ENCODE results near the gene CROCC2. TPM values are rescaled to one million over a fixed set of nuclear protein-coding genes. Genes with fewer than 3 reads are reported as not detected.
A peak's percentile ranks its signal among the peaks of the same experiment; 100 is the strongest.

The CROCC2 gene
- polyA plus RNA-seq, 1 of the 3 experiments (the other 2 are of a cell fraction): not detected

DNA sequence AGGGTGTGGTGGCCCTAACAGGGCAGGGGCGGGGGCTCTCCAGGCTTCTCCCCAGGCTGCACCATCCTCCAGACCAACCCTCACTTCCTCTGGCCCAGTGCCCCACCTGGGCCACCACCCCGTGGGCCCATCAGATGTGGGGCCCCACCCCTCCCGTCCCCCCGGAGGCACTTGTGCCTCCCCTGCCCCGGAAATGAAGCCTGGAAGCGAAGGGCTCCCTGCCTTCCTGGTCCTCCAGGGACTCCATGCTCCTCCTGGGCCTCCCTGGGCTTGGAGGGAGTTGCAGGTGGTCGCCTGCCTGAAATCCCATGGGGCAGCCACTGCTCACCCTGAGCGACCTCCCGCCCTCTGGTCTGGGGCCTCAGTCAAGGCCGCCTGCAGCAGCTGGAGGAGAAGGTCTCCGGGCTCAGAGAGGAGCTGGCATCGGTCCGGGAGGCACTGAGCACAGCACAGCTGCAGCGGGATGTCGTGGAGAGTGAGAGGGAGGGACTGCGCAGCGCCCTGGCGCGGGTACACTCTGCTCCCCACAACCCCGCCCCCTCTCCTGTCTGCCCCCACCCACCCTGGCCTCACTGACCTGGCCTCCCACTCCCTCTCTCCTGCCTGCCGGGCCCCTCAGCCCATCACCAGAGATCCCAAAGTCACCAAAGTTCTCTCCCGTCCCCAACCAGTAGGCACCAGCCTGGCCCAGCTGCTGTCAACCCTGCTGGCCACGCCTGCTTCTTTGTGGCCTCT lies 28.0 kb downstream of the CROCC2 start:
- H3K79me2 ChIP-seq (ENCODE audit: insufficient read depth): no peaks in the 10 kb centered on the region
- no peaks in the 10 kb centered on the region for H4K20me1 ChIP-seq (ENCODE audit: insufficient read depth)
- H3K9ac ChIP-seq: no peak overlapping the region
- 70% methylated on average over 17 of the region's 23 CpGs for WGBS (ENCODE audit: low lambda C conversion rate)
- no peaks in the 10 kb centered on the region for H3K9me2 ChIP-seq
- no peak overlapping the region for H2AFZ ChIP-seq (ENCODE audit: low read depth)
- ChIA-PET POLR2A (no interaction called here), CTCF (interaction anchor here (0.7 to 1.9 kb wide), 3 partner anchors 17 to 215 kb away, joined by 3 to 6 read pairs (median 3); partner anchors contain the start of gene PASK)
- no peak overlapping the region for H3K27ac ChIP-seq (ENCODE audit: low read depth in 2 of 2, low read length in 1 of 2)
- H3K4me3 ChIP-seq (ENCODE audit: low read depth in 2 of 2, low read length in 1 of 2): no peak overlapping the region
- H3F3A ChIP-seq (replicated peaks; ENCODE audit: insufficient read depth): no peaks in the 10 kb centered on the region
- DNase-seq: peak; percentile 30
- H3K27me3 ChIP-seq (ENCODE audit: insufficient read depth): no peaks in the 10 kb centered on the region; the same call in 1 of the 2 replicates
- no peak for TF ChIP-seq NRF1 (IDR thresholded peaks at IDR 0.05; ENCODE audit: low read depth, low read length)
- no peak for TF ChIP-seq MEF2A (IDR thresholded peaks at IDR 0.05; ENCODE audit: borderline replicate concordance, low read depth)
- TF ChIP-seq NFIC (IDR thresholded peaks at IDR 0.05; ENCODE audit: borderline replicate concordance): no peak
- H3K9me3 ChIP-seq: no peaks in the 10 kb centered on the region
- H3K4me1 ChIP-seq (ENCODE audit: control insufficient read depth in 1 of 2, insufficient read depth in 2 of 2, low read depth in 1 of 2, low read length in 1 of 2): peaks cover 0 to 4% of the 10 kb centered on the region in 2 experiments; a peak in 1 of 4 replicates
- H3K36me3 ChIP-seq (replicated peaks in 1 of 2; ENCODE audit: control insufficient read depth in 1 of 2, insufficient read depth in 2 of 2, low read length in 1 of 2): no peaks in the 10 kb centered on the region
- H3K4me2 ChIP-seq: no peak overlapping the region

DNA sequence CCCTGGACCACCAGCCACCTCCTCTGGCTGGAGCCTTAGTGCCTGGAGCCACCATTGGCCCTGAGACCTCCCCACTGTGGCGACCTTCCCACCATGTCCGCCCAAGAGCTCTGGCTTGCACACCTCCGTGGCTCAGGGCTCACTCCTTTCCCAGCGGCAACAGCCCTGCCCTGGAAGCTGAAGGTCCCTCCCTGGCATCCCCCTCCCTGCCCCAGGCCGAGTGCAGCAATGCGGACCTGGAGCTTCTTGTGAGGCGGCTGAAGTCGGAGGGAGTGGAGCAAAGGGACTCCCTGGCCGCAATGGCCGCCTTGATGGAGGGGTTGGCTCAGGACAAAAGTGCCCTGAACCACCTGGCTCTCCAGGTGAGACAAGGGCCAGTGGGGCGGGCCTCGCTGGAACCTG lies 28.6 kb downstream of the CROCC2 start:
- TF ChIP-seq YY1 (IDR thresholded peaks at IDR 0.05; ENCODE audit: low read depth) (no peak), ZBTB33 (IDR thresholded peaks at IDR 0.05; ENCODE audit: borderline replicate concordance, low read depth) (no peak), GATA2 (CRISPR knock-in tag; IDR thresholded peaks at IDR 0.05) (no peak), PBX3 (IDR thresholded peaks at IDR 0.05) (no peak), EP300 (IDR thresholded peaks at IDR 0.05; ENCODE audit: borderline replicate concordance in 1 of 2, low read depth in 1 of 2, low read length in 1 of 2) (no peak), FOSL2 (IDR thresholded peaks at IDR 0.05; ENCODE audit: borderline replicate concordance, low read depth) (no peak), RCOR1 (IDR thresholded peaks at IDR 0.05; ENCODE audit: low read length) (no peak), POLR2AphosphoS5 (IDR thresholded peaks at IDR 0.05; ENCODE audit: low read depth, low read length) (no peak), NFIC (IDR thresholded peaks at IDR 0.05; ENCODE audit: borderline replicate concordance) (no peak)
- TF ChIP-seq, protein P1, sequence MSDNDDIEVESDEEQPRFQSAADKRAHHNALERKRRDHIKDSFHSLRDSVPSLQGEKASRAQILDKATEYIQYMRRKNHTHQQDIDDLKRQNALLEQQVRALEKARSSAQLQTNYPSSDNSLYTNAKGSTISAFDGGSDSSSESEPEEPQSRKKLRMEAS (IDR thresholded peaks at IDR 0.05; ENCODE audit: low read depth): no peak
- no peak overlapping the region for H3K27ac ChIP-seq (ENCODE audit: low read depth in 2 of 2, low read length in 1 of 2)
- no peaks in the 10 kb centered on the region for H3K36me3 ChIP-seq (replicated peaks in 1 of 2; ENCODE audit: control insufficient read depth in 1 of 2, insufficient read depth in 2 of 2, low read length in 1 of 2)
- no peaks in the 10 kb centered on the region for H3F3A ChIP-seq (replicated peaks; ENCODE audit: insufficient read depth)
- no peak overlapping the region for H2AFZ ChIP-seq (ENCODE audit: low read depth)
- no peaks in the 10 kb centered on the region for H4K20me1 ChIP-seq (ENCODE audit: insufficient read depth)
- ChIA-PET CTCF (interaction anchor here (0.7 to 1.9 kb wide), 4 partner anchors 16 to 215 kb away, joined by 3 to 6 read pairs (median 4); partner anchors contain the start of gene PASK), POLR2A (no interaction called here)
- H3K4me1 ChIP-seq (ENCODE audit: control insufficient read depth in 1 of 2, insufficient read depth in 2 of 2, low read depth in 1 of 2, low read length in 1 of 2): peaks cover 0 to 4% of the 10 kb centered on the region in 2 experiments; a peak in 1 of 4 replicates
- no peak overlapping the region for H3K4me2 ChIP-seq
- DNase-seq: peak; percentile 17
- no peak overlapping the region for H3K4me3 ChIP-seq (ENCODE audit: low read depth in 2 of 2, low read length in 1 of 2)
- 66% methylated on average over 10 of the region's 12 CpGs for WGBS (ENCODE audit: low lambda C conversion rate)
- no peaks in the 10 kb centered on the region for H3K9me2 ChIP-seq
- H3K27me3 ChIP-seq (ENCODE audit: insufficient read depth): no peaks in the 10 kb centered on the region; the same call in 1 of the 2 replicates
- no peaks in the 10 kb centered on the region for H3K79me2 ChIP-seq (ENCODE audit: insufficient read depth)
- H3K9ac ChIP-seq: no peak overlapping the region
- no peaks in the 10 kb centered on the region for H3K9me3 ChIP-seq
